NOMO-1 treated with DMSO at 0.1 percent for 48 hours (cell line): Measurements from ENCODE around the gene RNF225.
"Not testable (repeated sequence)": the region's sequence is repeated elsewhere in the genome, so short reads cannot be mapped to it uniquely, and the experiment has no call there.

Experiments
- DNase-seq: peaks from one replicate; lab custom pipeline; 2025; ENCODE audit not compliant: unreplicated experiment; lab: John Stamatoyannopoulos, UW

RNF225 gene

DNA sequence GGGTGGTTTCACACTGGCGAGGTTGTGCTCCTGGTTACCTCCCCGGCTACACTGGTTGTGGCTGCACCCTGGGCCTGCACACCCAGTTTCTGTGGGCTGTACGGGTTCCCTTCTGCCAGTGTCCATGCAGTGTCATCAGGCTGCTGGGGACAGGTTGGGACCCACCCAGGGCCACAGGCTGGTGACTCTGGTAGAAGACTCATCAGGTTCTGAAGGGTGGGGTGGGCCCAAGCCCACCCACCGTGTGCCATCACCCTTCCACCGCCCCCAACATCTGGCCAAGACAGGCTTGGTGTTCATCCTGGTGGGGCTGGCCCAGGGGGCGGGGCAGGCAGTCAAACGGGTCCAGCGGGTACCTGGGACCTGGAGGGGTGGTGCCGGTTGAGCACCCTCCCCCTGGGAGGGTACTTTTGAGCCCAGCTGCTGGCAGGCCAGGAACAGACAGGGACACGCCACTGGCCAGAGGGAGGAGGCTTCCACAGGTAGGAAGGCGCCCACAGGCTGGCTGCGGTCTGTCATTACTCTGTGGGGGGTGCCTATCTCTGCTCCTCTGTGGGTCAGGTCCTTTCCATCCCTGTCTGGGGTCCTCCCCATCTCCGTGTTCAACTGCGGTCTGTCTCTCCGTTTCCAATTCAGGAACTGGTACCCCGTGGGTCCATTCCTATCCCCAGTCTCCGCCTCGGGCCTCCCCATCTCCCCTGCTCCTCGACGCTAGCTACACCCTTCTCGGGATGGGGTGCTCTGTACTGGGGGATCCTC lies at the start of gene RNF225:
RNF225 (plus strand) TSS at position 437 of the 759 bp plus-strand sequence. CDS start 434 bp downstream, outside the sequence.
- no peak for DNase-seq

DNA sequence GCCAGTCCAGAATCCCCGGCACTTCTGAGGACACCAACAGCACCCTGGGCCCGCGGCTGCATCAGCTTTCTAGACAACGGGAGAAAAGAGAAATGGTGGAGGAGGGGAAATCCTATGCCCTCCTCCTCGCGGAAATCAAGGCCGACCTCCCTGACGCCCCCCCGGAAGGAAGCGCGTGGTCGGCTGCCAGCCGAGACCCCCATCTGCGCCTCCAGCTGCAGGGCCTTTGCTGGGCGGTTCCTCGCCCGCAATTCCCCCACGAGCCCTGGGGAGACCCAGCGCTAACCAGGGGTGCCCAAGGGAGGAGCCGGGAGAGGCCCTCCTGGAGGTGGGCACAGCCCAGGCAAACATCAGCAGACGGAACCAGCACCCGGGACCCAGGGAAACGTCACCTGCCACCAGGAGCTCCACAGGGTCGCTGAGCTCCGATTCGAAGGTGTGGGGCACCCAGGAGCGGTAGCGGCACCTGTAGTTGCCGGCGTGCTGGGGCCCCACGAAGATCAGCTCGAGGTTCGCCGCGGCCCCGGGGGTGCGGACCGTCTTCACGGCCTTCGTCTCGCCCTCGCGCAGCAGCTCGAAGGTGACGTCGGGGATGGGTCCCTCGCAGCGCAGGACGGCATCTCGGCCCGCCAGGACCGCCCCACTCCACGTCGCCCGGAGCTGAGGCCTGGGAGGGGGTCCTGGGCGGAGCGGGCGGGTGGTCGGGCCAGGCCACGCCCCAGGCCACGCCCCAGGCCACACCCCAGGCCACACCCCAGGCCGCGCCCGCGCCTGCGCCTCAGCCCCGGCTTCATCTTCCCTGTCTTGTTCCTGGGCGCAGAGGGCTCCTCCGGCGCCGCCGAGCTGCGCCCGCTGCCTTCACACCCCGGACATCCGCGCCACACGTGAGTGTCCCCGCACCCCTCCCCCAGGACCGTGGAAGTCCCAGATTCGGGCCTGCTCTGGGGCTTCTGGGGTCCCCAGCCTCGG lies 48.2 kb upstream of the RNF225 start:
- DNase-seq = peak; percentile 83

DNA sequence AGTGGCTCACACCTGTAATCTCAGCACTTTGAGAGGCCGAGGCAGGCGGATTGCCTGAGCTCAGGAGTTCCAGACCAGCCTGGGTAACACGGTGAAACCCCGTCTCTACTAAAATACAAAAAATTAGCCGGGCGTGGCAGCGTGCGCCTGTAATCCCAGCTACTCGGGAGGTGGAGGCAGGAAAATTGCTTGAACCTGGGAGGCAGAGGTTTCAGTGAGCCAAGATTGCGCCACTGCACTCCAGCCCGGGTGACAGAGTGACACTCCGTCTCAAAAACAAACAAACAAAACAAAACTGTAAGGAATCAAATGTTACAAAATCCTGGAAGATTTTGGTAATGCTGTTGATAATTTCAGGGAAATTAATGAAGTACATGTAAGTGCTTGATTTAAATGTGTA lies 47.4 kb upstream of the RNF225 start:
- not testable (repeated sequence) for DNase-seq

DNA sequence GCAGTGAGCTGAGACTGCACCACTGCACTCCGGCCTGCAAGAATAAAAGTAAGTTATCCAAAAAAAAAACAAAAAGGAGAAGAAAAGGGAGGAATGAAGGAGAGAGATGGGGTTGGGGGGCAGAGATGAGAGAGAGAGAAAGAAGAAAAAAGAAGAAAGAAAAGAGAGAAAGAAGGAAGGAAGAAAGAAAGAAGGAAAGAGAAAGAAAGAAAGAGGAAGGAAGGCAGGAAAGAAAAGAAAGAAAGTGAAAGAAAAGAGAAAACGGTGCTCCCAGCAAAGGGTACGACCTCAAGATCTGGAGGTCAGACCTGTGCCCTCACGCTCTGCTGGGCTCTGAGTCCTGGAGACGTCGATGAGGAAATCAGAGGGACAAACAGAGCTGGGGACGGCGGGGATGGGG lies 45.9 kb upstream of the RNF225 start:
- DNase-seq = no peak

DNA sequence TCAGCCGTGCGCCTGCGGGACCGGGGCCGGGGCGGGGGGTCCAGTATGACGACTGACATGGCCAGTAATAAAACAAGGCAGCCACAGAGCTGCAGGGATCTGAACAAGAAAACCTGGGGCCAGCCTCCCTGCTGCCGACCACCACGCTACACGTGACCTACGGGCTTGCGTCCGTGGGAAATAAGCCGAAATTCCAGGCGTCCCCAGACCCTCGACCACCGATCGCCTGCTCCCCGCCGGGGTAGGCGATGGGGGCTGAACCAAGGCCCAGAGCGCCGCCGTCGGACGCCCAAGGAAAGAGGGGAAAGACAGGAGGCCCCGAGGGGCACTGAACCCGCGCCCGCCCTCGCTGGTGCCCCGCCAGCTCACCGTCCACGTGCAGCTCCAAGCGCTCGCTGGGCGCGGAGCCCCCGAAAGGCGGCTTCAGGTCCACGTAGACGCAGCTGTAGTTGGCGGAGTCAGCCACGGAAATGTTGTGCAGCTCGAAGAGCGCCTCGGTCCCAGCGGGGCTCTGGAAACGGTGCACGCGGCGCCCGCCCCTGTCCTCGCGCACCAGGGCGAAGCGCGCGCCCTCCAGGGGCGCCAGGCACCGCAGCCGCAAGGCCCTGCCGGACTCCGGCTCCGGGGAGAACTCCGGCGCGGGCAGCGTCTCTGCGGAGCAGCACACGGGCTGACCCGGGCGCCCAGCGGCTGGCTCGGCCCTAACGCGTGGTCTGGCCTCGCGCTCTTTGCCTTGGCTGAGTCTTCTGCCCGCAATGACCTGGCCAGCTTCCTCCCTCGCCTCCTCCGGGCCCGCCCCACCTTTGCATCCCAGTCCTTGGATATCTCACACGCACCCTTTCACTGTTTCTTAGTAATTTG lies 45.2 kb upstream of the RNF225 start:
- no peak for DNase-seq

DNA sequence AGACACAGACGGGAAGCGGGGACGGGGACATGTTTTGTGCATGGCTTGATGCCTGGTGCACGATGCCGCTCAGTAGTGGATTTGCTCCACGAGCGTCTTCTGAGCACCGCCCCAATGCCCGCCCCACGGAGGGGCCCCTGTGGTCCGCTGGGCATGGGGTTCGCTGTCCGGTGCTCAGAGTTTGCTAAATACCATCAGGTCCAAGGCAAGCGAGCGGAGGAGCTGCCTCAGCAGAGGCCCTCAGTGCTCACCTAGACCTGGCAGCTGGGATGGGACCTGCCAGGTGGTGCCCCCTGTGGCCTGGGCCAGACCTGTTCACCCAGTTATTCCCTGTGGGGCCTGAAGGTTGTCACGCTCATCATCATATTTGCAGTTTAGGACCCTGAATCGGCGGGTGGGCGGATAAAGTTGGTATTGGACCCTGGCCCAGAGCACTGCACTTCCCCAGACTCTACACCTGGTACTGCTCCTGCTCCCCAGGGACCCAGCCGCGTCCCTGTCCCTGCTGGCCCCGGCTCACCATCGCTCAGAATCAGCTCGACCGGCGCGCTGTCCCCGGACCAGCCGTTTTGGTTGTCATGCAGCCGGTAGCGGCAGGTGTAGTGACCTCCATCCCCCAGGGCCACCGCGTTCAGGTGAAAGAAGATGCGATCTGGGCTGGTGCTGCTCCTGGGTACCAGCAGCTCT lies 44.4 kb upstream of the RNF225 start:
- DNase-seq = no peak

DNA sequence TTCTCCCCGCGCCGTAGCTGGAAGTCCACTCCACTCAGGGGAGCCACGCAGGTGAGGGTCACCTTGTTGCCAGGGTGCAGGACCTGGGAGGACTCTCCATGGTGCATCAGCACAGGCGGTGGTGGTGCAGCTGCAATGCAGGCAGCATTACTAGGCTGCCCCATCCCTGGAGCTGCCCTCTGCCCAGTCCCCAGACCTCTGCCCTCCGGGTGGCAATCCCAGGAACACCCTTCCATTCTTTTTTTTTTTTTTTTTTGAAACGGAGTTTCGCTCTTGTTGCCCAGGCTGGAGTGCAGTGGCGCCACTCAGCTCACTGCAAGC lies 43.9 kb upstream of the RNF225 start:
- no peak for DNase-seq

DNA sequence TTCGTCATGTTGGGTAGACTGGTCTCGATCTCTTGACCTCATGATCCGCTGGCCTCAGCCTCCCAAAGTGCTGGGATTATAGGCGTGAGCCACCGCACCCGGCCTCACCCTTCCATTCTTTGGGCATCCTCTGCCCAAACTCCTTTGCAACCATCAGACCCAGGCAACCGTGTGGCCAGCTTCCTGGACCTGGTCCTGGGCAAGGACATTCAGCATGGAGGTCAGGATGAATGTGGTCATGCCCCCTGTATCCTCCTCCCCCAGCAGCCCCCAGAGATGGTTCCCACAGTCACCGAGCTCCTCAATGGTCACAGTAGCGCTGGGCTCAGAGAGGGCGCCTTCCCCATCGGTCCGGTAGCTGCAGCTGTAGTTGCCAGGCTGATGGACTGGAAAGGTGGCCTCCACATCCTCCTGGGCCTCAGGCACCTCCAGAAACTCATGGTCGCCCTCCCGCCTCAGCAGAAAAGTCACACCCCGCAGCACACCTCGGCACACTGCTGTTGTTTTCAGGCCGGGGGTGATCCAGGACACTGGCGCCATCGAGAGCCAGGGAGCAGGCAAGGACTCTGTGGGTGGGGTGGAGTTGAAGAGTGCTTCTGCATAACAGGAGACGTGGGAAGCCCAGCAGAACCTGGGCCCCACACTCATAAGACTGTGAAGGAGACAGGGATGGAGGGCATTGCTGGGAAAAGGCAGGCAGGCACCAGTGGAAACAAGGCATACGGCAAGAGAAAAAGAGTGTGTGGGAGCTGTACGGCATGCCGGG lies 43.3 kb upstream of the RNF225 start:
- no peak for DNase-seq

DNA sequence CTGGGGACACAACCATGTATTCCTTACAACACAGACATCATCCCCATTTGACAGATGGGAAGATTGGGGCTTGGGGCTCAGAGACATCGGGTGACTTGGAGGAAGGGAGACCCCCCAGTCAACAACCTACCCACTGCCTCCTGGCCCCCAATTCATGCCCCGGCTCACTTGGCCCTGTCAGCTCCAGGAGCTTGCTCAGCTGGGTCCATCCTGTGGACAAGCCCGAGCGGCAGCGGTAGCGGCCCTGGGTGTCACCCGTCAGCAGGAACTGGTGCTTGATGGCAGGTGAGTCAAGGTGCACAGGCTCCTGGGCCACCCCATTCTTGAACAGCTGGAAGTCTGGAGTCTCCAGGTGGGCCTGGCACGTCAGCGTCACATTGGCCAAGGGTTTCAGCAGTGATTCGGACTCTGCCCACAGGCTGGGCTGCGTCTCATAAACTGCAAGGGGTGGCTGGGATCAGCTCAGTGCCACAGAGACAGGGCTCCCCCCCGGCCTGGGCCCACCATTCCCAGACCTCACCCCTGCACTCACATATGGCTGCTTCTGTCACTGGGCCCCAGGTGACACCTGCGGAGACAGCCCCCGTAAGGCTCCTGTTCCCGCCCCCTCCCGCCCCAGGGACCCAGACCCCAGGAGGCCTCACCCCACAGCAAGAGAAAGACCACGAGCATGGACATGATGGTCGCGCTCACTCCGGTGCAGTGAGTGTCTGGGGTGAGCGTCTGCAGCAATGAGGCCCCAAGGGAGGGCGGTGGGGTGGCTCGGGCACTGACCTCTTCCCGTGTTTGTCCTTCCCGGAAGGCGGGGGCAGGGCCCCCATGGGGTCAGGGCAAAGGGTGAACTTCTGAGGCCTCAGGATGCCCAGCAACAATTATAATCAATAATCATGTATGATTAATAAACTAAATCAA lies 42.4 kb upstream of the RNF225 start, which contains the start of gene A1BG:
A1BG (minus strand) TSS at position 733 of the 912 bp plus-strand sequence; CDS start at position 678, 55 bp downstream.
- no peak for DNase-seq

DNA sequence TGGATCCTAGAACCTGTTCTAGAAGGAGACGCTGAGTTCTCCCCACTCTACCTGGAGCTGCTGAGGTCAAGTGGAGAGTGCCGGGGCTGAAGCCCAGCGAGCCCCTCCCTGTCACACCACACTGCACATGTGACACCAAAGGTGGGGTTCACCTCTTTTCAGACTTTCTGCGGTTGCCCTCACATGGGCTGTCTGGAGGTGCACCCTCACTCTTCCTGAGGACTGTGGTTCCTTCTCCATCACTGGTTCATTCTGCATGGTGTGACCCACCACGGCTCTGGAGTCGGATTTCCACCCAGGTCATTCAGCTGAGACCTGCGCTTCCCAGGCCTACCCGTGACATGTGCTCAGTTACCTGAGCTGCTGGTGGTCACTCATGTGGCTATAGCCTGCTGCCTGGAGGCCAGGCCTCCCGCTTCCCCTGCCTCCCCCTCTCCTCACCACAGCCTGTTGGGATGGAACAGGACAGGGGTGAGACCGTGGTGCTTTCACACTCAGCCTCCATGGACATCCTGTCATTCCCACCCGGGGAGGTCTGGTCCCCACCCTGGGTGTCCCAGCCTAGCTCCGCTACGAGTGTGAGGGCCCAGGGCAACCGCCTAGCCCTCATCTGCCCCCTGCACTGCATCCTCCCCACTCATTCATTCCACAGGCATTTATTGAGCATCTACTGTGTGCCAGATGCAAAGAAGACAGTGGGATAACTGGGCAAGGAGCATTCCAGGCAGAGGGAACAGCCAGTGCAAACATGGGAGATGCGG lies 41.6 kb upstream of the RNF225 start:
- DNase-seq = no peak

DNA sequence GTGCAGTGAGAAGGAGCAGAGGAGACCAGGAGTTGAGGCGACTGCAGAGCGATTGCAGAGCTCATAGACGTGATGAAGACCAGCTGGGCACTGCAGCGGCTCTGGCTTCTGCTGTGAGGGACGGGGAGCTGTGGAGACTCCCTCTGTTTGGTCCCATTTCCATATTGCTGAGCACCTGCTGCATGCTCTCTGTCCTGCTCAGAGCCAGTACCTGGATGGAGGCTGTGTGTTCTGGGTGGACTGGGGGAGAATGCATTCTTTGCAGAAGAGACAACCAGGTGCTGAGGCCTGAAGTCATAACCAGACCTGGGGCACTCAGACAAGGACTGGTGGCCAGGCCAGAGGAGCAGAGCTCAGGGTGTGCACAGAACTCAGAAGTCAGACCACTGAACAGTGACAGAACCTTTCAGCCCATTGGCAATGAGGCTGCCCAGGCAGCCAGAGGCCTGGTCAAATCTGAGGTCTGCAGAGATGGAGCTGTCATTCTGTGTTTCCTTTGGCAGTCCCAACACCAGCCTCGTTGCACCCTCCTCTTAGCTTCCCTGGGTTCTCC lies 40.9 kb upstream of the RNF225 start:
- no peak for DNase-seq

DNA sequence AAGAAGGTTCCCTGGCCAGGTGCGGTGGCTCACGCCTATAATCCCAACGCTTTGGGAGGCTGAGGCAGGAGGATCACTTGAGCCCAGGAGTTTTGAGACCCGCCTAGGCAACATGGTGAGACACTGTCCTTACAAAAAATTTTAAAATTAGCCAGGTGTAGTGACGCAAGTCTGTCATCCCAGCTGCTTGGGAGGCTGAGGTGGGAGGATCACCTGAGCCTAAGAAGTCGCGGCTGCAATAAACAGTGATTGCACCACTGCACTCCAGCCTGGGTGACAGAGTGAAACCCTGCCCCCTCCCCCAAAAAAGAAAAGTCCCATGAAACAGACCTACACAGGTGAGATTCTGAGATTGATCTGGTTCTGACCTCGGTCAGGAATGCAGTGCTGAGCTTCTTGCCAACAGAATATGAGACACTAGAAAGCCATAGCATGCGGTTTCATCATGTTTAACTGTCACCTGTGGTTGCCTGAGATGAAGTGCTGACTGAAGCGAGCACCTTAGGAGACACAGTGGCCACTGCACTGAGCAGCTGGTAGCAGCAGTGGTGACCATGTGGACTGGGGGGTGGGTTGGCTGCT lies 40.1 kb upstream of the RNF225 start:
- no peak for DNase-seq

DNA sequence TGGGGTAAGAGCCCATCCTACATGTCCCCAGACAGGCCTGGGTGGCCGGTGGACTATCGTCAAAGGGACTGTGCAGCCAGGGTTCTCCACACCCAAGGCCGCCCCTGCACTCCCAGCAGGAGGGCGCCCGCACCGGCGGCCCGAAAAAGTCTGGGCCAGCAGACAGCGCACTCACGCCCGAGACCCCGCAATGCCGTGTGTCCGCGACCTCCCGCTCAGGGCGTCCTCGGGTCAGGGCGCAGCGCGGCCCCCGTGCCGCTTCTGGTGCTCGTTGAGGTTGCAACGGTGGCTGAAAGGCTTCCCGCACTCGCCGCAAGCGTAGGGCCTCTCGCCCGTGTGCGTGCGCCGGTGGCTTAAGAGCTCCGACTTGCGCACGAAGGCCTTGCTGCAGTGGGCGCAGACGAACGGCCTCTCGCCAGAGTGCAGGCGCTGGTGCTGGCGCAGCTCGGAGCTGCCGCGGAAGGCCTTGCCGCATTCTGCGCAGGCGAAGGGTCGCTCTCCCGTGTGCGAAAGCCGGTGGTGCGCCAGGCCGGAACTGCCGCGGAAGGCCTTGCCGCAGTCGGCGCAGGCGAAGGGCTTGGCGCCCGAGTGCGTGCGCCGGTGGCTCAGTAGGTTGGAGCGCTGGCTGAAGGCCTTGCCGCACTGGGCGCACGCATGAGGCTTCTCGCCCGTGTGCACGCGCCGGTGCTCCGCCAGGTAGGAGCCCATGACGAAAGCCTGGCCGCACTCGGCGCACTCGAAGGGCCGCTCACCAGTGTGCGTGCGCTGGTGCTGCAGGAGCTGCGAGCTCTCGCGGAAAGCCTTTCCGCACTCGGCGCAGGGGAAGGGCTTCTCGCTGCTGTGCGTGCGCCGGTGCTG lies 39.3 kb upstream of the RNF225 start:
- DNase-seq = no peak

DNA sequence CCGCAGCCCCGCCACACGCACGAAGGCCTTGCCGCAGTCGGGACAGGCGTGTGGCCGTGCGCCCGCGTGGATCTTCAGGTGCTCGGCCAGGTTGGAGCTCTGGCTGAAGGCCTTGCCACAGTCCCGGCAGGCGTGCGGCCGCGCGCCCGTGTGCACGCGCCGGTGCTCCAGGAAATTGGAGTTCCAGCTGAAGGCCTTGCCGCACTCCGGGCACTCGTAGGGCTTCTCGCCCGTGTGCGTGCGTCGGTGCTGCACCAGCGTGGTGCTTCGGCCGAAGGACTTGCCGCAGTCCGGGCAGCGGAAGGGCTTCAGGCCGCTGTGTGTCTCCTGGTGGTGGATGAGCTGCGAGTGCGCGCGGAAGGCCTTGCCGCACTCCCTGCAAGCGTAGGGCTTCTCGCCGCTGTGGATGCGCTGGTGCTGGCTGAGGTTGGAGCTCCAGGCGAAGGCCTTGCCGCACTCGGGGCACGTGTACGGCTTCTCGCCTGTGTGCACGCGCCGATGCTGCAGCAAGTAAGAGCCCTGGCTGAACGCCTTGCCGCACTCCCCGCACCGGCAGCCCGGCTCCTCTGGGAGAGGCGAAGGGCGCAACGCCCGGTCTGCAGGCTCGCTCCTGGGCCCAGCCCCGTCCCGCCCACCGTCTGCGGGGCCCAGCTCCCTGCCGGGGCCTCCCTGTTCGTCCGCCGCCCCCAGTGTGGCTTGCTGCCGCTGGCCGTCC lies 38.5 kb upstream of the RNF225 start:
- no peak for DNase-seq

DNA sequence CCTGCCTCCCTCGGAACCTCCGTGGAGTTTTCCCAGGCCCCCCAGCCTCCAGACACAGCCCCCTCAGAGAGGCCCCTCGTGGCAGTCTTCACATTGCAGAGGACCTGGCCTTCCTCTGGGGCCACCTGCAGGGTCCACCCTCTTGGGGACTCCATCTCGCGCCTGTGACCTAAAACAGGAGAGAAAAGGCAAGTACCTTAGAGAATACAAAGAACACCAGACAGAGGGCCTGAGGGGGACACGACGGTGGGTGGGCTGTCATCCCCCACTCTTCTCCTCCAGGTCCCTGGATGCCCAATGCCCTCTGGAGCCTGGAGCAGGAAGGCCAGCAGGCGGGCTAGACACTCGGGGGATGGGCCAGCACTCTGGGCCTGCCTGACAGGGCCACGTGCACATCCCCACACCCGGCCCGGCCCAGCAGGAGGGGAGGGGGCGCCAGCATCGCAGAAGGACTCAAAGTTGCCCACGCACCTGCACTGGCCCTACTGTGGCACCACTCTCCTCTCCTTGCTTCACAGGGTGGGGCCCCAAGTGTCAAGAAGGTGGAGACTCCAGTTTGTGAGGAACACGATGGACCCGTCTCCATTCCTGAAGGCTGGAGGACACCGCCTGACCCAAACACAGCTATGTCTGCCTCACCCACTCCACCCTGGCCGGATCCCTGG lies 37.8 kb upstream of the RNF225 start:
- DNase-seq = no peak
